HG03460 (cell line): Measurements from ENCODE around the gene TANGO6.

ENCODE experiments used
- ATAC-seq: cut with Tn5 transposase; IDR thresholded peaks from one replicate; pipeline ENCODE4 v1.9.1; 2021; ENCODE audit not compliant: unreplicated experiment

The TANGO6 gene

GRCh38 chr16:69133373-69133954 lies 290.1 kb downstream of the TANGO6 start:
- no peak for ATAC-seq
